ENCODE results near the gene SUCLG1.
"Not testable (repeated sequence)": the region's sequence is repeated elsewhere in the genome, so short reads cannot be mapped to it uniquely, and the experiment has no call there.

Gene SUCLG1

GRCh38 chr2:84409531-84409930, 49.5 kb downstream of the SUCLG1 start:
- no peak for DNase-seq

DNA sequence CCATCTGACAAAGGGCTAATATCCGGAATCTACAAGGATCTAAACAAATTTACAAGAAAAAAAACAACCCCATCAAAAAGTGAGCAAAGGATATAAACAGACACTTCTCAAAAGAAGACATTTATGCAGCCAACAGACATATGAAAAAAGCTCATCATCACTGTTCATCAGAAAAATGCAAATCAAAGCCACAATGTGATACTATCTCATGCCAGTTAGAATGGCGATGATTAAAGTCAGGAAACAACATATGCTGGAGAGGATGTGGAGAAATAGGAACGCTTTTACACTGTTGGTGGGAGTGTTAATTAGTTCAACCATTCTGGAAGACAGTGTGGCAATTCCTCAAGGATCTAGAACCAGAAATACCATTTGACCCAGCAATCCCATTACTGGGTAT, 57.0 kb downstream of the SUCLG1 start:
- DNase-seq = not testable (repeated sequence)

- DNase-seq = not testable (repeated sequence)
Measured at GRCh38 chr2:84399839-84400238, 59.2 kb downstream of the SUCLG1 start.

DNA sequence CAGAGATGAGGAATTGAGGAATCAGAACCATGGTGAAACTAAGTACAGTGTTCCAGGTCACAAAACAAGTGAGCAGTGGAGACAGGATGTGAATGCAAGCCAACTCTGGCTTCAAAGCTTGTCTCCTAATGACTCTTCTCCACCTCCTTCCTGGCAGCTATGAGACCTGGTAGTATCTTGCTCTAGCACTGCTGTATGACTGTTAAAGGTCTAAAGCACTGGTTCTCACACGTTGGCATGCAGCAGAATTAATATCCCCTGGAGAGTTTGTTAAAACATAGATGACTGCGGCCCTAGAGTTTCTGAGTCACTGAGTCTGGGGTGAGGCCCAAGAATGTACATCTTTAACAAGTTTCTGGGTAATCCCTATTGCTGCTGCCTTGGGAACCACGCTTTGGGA, 63.3 kb downstream of the SUCLG1 start:
- no peak for DNase-seq

GRCh38 chr2:84394628-84395027, 64.5 kb downstream of the SUCLG1 start:
- no peak for DNase-seq

DNA sequence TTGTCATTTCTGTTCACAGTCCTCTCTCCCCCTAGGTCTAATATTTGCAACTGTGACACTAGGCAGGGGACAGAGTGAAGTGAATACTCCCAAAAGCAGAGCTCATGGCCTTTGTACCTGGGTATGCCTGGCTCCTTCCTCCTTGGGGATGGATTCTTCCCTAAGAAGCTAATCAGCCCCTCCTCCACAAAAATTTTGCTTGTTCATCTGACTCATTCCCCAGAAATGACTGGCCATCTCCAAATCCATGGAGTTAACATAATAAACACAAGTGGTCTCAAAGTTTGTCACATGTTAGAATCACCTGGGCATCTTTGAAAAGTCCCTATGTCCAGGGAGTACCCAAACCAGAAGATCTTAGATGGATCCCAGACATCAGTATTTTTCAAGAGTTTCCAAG, 65.3 kb downstream of the SUCLG1 start:
- no peak for DNase-seq

DNA sequence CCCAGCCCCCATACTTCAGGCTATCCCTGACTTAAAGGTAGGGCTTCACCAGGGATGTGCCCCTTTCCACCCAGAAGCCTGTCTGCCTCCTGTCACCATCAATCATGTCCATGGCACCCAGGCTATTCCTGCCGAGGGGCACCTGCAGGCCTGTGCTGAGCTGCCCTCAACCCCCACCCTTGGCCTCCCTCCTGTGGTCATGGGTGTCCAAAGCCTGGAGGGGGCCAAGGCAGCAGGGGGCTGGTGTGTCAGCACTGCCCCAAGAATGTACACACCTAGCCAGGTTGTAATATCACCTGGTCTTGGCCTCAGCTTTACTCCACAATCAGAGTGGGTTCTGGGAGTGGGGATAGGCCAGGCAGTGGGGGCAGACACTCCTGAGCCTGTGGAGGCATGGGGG, 69.3 kb downstream of the SUCLG1 start:
- no peak for DNase-seq

DNA sequence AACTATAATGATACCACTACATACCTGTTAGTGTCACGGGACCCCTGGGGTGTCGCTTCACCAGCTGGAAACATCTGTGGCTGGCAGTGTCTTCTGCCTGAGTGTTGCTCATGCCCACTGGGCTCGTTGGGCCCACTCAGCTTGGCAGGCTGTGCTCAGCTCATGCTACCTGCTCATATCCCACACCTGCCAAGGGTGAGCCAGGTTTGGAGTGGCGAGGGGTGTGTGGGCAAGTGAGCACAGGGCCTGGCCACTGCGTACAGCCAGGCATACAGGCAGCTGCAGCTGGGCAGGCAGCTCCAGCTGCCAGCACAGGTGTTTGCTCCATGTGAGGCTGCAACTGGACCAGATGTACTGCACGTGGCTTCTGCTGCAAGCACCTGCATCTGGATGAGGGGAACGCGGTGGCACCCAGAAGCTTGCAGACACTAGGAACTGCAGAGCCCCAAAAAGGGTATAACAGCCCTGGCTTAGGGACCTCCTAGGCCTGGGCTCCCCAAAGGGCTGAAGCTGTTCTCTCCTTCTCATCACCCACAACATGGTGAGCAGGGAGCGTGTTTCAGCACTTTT, 70.1 kb downstream of the SUCLG1 start:
- no peak for DNase-seq

DNA sequence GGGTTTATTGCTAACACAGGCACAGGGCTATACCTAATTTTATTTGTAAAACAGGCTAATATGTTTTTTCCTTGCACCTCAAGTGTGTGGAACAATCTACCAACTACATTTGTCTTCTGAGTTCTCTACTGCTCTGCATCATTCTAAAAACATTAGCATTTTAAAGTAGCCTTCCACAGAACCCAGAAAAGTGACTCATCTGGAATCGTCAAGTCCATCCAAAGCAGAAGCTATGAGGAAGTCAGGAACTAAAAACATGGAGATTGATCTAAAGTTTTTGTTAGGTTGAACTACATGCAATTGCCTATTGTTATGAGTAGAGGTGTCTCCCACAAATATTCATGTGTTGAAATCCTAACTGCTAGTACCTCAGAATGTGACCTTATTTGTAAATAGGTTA, 70.9 kb downstream of the SUCLG1 start:
- DNase-seq = no peak

DNA sequence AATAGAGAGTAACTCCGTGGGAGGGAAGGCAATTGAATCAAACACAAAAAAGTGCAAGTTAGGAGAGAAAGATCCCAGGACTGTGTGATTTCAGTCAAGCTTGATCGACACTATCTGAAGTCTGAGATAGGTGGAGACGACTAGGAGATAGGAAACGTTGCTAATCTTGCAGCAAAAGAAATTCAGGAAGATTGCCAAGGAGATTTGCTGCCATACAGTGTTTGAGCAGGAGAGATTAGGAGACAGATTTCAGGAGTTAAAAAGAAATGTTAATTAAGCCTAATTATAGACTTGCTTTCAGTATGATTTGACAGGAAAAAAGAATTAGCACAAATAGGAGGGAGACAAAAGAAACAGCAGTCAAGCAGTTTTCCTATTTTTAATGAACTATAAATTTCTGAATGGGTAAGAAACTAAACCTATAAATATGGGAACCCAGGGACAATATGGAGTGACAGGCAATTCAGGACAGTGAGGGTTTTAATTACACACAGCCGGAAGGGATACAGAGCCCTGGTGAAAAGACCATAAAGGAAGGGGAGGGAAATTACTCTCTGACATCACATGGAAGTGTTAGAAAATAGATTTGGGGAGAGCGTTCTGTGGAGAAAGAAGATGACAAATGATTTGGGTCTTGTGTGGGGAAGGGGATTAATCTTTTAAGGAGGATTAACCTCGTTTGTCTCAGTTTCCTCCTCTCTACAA, 72.6 kb downstream of the SUCLG1 start:
- no peak for DNase-seq

- DNase-seq = no peak
Measured at GRCh38 chr2:84383271-84383670, 75.8 kb downstream of the SUCLG1 start.

DNA sequence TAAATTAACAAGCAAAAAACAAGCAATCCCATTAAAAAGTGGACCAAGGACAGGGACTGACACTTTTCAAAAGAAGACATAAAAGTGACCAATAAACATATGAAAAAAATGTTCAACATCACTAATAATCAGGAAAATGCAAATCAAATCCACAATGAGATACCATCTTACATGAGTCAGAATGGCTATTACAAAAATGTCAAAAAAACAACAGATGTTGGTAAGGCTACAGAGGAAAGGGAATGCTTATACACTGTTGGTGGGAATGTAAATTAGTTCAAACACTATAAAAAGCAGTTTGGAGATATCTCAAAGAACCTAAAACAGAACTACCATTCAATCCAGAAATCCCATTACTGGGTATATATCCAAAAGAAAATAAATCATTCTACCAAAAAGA, 78.2 kb downstream of the SUCLG1 start:
- no peak for DNase-seq

DNA sequence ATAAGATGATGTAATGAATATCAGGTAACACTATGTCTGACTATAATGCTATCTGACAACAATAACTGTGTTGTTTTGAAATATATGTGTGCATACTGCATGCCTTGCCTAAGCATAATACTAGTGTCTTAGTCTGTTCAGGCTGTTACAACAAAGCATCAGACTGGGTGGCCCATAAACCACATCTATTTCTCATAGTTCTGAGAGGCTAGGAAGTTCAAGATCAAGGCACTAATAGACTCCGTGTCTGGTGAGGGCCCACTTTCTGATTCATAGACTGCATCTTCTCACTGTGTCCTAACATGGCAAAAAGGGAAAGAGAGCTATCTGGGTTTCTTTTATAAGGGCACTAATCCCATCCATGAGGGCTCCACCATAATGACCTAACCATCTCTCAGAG, 80.1 kb downstream of the SUCLG1 start:
- DNase-seq = no peak

DNA sequence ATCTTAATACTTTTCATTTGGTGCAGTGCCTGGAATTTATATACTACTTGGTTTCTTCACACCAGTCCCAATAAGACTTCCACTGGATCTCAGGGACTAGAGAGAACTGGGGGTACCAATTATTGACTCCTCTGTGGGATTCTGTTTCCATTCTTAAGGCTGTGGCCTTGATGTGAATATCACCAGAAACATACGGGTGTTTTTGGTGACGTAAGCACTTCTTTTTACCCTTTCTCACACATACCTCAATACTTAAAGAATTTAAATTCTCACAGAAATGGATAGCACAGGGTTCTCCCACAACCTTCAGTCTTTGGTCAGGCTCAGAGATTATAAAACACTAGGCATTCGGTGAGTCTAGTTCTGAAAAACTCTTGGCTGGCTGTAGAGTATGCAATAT, 84.1 kb downstream of the SUCLG1 start:
- no peak for DNase-seq

DNA sequence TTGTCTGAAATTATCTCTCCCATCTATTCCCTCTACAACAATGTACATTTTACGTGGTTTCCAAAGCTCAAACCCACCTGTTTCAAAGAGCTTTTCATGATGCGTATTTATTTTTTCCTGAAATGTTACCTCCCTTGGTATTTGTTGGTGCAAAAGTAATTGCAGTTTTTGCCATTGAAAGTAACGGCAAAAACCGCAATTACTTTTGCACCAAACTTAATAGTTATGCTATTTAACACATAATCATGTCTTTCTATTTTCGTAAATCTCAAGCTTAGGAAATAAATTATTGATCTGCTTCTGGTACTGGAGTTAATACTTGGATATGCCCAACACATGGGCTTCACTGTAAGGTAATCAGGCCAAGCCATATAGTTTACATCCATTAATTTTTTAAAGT, 85.2 kb downstream of the SUCLG1 start:
- no peak for DNase-seq
